K562 (cell line): ENCODE data around the gene ECM1. TPM values are rescaled to one million over a fixed set of nuclear protein-coding genes. Genes with fewer than 3 reads are reported as not detected.

ENCODE experiments used
- CAMTA2 ChIP-seq: fragments of 250-450 bp; sonication (Bioruptor Pico); conservative IDR thresholded peaks from 2 replicates; pipeline ENCODE4 v1.5.1; 2022
- CTCF ChIP-seq, 3 experiments: IDR thresholded peaks in 2 of 3; conservative IDR thresholded peaks in 1 of 3; 2 replicates each; pipeline ENCODE4 v1.5.1; 2011 to 2012; ENCODE audit warnings: low read length in 3 of 3, mild to moderate bottlenecking in 3 of 3, control low read depth in 2 of 3, improper control_type of control experiment in 1 of 3, inconsistent platforms in 1 of 3, low read depth in 1 of 3, mixed read lengths in 1 of 3, moderate library complexity in 1 of 3; ENCODE audit not compliant: insufficient read depth in 2 of 3
- KDM5B ChIP-seq: fragments of 200-600 bp; sonication (generic); IDR thresholded peaks from 2 replicates; pipeline ENCODE4 v1.6.1; 2012; ENCODE audit warnings: low read depth, mild to moderate bottlenecking, moderate library complexity, low read length, control low read depth, inconsistent platforms; ENCODE audit not compliant: insufficient replicate concordance
- NRF1 ChIP-seq, 2 experiments: fragments of 450-650 bp; IDR thresholded peaks in 1 of 2; conservative IDR thresholded peaks in 1 of 2; 2 replicates each; pipeline ENCODE4 v1.6.1; 2014; ENCODE audit warnings: mild to moderate bottlenecking in 2 of 2
- PHB ChIP-seq: fragments of 250-450 bp; sonication (Bioruptor Pico); IDR thresholded peaks from 2 replicates; pipeline ENCODE4 v1.5.0; 2021
- PRPF4 ChIP-seq: fragments of 200-400 bp; formaldehyde crosslinking; IDR thresholded peaks from one replicate; pipeline ENCODE4 v1.6.1; 2017; ENCODE audit warnings: low read length, low read depth, mild to moderate bottlenecking; ENCODE audit not compliant: insufficient read depth, poor library complexity, severe bottlenecking
- SPI1 ChIP-seq: IDR thresholded peaks from 2 replicates; pipeline ENCODE4 v1.6.1; 2011; ENCODE audit warnings: low read depth, low read length, control low read depth, borderline replicate concordance
- TAF1 ChIP-seq: IDR thresholded peaks from 2 replicates; pipeline ENCODE4 v1.6.1; 2011; ENCODE audit warnings: mild to moderate bottlenecking, low read length, moderate library complexity; ENCODE audit not compliant: insufficient read depth, control insufficient read depth, severe bottlenecking; ENCODE audit errors: extremely low read depth
- ZBTB40 ChIP-seq, 2 experiments: fragments of 450-650 bp in 1 of 2; sonication (generic) in 1 of 2; formaldehyde crosslinking in 1 of 2; IDR thresholded peaks; 2 replicates each; pipeline versions ENCODE4 v1.7.1 to v1.9.0; 2016 to 2022; ENCODE audit warnings: inconsistent platforms in 1 of 2, mild to moderate bottlenecking in 1 of 2, missing genetic modification reagents in 1 of 2
- ZNF143 ChIP-seq: sonication (generic); formaldehyde crosslinking; IDR thresholded peaks from 2 replicates; pipeline ENCODE4 v1.9.0; 2022; ENCODE audit warnings: mild to moderate bottlenecking, missing genetic modification reagents
- polyA plus RNA-seq, 8 experiments: library from polyadenylated mRNA; depleted of rRNA in 4 of 8; stranded (reverse) in 5 of 8; unstranded in 3 of 8; fragments of >200 nt; fragmentation: Nextera tagmentation in 2 of 8; fragmentation: Illumina TruSeq in 1 of 8; extraction: Ambion mirVana in 2 of 8; extraction: Trizol in 1 of 8; gene quantifications; 2 replicates each; pipeline versions ENCODE4 v1.2.1 to v1.2.3, GENCODE V29; 2011 to 2014; ENCODE audit warnings: inconsistent platforms in 1 of 8, missing spikeins in 1 of 8
- total RNA-seq, 7 experiments: library from RNA; depleted of rRNA in 6 of 7; stranded (reverse); fragments of >200 nt in 6 of 7; fragmentation: Illumina TruSeq in 2 of 7; extraction: Trizol in 2 of 7; gene quantifications; 2 replicates each; pipeline versions ENCODE4 v1.2.1 to v1.2.3, GENCODE V29; 2011 to 2021; ENCODE audit warnings: low replicate concordance in 1 of 7
- TF ChIP-seq, protein P1 (sequence below): fragments of 250-450 bp; sonication (Bioruptor Pico); IDR thresholded peaks from 2 replicates; pipeline ENCODE4 v1.8.0; 2021; ENCODE audit warnings: borderline replicate concordance, mild to moderate bottlenecking, moderate library complexity; ENCODE audit not compliant: poor library complexity, severe bottlenecking
- TF ChIP-seq, protein P2 (sequence below), 2 experiments: fragments of 450-650 bp; IDR thresholded peaks; 2 replicates each; pipeline ENCODE4 v1.6.1; 2016

The ECM1 gene
- total and polyA plus RNA-seq, 9 of the 15 experiments (the other 6 are each of a cell fraction or from before 2014, with no cell fraction given), result 6.6 to 52.2 (median 12.8) TPM

GRCh38 chr1:150549496-150550221, 41.8 kb downstream of the ECM1 start (continued):
- TF ChIP-seq ZNF143 (CRISPR knock-in tag) (0 out of 2 replicates have a peak, but pooled peaks have one; percentile 30), PRPF4 (no peak), SPI1 (no peak), CTCF (IDR thresholded peaks at IDR 0.05 in 2 of 3, conservative IDR thresholded peaks at IDR 0.05 in 1 of 3; ENCODE audit: insufficient read depth in 2 of 3, low read depth in 1 of 3, low read length in 3 of 3) (no peak), ZBTB40 (IDR thresholded peaks at IDR 0.05) (peak; percentile 37; the same call in 1 of the 2 replicates), ZBTB40 (CRISPR knock-in tag; IDR thresholded peaks at IDR 0.05) (no peak), CAMTA2 (CRISPR knock-in tag) (no peak), PHB (CRISPR knock-in tag) (peak; percentile 70; the same call in 1 of the 2 replicates), KDM5B (peak; percentile 46), NRF1 (conservative IDR thresholded peaks at IDR 0.05 in 1 of 2, IDR thresholded peaks at IDR 0.05 in 1 of 2) (peak; percentile 77 to 78), TAF1 (peak; percentile 11)
- TF ChIP-seq, protein P1, sequence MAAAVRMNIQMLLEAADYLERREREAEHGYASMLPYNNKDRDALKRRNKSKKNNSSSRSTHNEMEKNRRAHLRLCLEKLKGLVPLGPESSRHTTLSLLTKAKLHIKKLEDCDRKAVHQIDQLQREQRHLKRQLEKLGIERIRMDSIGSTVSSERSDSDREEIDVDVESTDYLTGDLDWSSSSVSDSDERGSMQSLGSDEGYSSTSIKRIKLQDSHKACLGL, result no peak
- TF ChIP-seq, protein P2, sequence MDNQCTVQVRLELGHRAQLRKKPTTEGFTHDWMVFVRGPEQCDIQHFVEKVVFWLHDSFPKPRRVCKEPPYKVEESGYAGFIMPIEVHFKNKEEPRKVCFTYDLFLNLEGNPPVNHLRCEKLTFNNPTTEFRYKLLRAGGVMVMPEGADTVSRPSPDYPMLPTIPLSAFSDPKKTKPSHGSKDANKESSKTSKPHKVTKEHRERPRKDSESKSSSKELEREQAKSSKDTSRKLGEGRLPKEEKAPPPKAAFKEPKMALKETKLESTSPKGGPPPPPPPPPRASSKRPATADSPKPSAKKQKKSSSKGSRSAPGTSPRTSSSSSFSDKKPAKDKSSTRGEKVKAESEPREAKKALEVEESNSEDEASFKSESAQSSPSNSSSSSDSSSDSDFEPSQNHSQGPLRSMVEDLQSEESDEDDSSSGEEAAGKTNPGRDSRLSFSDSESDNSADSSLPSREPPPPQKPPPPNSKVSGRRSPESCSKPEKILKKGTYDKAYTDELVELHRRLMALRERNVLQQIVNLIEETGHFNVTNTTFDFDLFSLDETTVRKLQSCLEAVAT (IDR thresholded peaks at IDR 0.05), result peak in 1 of 2 experiments; percentile 75; a peak in 1 of 4 replicates
